OCI-LY7 (cell line): Measurements from ENCODE around the gene FMNL3.

Experiments
- EZH2phosphoT487 ChIP-seq: fragments of 200-600 bp; sonication (generic); IDR thresholded peaks from 2 replicates; pipeline ENCODE4 v1.6.1; 2018; ENCODE audit warnings: low read depth, borderline replicate concordance, mild to moderate bottlenecking, mixed run types, antibody characterized with exemption, low read length, moderate library complexity, mixed read lengths
- TF ChIP-seq, protein P1 (sequence below): fragments of 200-600 bp; sonication (generic); conservative IDR thresholded peaks from 2 replicates; pipeline ENCODE4 v1.5.1; 2014; ENCODE audit warnings: mild to moderate bottlenecking, antibody characterized with exemption, low read length, moderate library complexity, mixed read lengths

DNA sequence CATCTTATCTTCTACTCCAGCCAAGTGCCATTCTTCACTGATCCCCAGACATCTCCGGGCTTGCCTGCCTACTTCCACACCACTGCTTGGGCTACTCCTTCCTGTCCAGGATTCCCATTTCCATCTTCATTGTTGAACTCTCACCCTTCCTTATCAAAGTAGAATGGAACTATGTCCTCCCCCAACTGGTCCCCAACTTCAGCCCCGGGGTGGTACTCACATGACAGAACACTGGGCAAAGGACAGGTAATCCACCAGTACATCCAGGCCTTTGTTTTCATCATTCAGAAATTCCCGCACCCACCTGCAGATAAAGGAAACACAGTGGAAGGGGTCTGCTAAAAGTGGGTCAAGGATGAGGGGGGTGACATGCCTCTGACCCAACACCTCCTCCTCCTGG, 45.5 kb downstream of the FMNL3 start:
- TF ChIP-seq, protein P1, sequence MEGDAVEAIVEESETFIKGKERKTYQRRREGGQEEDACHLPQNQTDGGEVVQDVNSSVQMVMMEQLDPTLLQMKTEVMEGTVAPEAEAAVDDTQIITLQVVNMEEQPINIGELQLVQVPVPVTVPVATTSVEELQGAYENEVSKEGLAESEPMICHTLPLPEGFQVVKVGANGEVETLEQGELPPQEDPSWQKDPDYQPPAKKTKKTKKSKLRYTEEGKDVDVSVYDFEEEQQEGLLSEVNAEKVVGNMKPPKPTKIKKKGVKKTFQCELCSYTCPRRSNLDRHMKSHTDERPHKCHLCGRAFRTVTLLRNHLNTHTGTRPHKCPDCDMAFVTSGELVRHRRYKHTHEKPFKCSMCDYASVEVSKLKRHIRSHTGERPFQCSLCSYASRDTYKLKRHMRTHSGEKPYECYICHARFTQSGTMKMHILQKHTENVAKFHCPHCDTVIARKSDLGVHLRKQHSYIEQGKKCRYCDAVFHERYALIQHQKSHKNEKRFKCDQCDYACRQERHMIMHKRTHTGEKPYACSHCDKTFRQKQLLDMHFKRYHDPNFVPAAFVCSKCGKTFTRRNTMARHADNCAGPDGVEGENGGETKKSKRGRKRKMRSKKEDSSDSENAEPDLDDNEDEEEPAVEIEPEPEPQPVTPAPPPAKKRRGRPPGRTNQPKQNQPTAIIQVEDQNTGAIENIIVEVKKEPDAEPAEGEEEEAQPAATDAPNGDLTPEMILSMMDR: no peak
- TF ChIP-seq EZH2phosphoT487: no peak
